Subcutaneous adipose tissue (tissue), 4 donors: ENCODE results near the gene LTBP2. TPM values are rescaled to one million over a fixed set of nuclear protein-coding genes. Genes with fewer than 3 reads are reported as not detected.

Source experiments
- total RNA-seq, 4 donors: library from RNA; depleted of rRNA; stranded (reverse); fragments of >200 nt; gene quantifications; one replicate each; pipeline ENCODE4 v1.1.0, GENCODE V29; 2016
- TF ChIP-seq, protein P1 (sequence below): fragments of 450-650 bp; IDR thresholded peaks from one replicate; pipeline ENCODE4 v1.5.1; 2016; ENCODE audit warnings: low read depth, mild to moderate bottlenecking, control low read depth, antibody characterized with exemption, moderate library complexity

LTBP2 gene
- total RNA-seq, 4 donors from 2014 or later = 39.6 to 109 (median 64.3) TPM

DNA sequence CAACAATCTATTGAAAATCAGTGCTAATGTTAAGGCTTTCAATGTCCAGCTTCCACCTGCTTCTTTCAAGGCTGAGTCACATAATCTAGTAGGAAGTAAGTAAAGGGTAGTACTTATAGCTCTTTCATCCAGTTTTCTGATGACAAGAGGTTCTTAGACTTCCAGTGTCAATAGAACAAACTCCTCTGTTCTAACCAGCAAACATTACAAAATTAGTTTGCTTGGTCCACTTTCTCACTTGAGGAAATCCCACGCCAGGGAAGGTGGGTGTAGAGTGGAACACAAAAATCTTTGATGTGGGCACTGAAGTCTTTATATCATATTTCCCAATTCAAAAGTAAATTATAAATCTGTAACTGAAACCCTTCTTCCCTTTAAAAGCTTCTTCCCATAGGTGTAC, 121.6 kb downstream of the LTBP2 start:
- TF ChIP-seq, protein P1, sequence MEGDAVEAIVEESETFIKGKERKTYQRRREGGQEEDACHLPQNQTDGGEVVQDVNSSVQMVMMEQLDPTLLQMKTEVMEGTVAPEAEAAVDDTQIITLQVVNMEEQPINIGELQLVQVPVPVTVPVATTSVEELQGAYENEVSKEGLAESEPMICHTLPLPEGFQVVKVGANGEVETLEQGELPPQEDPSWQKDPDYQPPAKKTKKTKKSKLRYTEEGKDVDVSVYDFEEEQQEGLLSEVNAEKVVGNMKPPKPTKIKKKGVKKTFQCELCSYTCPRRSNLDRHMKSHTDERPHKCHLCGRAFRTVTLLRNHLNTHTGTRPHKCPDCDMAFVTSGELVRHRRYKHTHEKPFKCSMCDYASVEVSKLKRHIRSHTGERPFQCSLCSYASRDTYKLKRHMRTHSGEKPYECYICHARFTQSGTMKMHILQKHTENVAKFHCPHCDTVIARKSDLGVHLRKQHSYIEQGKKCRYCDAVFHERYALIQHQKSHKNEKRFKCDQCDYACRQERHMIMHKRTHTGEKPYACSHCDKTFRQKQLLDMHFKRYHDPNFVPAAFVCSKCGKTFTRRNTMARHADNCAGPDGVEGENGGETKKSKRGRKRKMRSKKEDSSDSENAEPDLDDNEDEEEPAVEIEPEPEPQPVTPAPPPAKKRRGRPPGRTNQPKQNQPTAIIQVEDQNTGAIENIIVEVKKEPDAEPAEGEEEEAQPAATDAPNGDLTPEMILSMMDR = no peak

DNA sequence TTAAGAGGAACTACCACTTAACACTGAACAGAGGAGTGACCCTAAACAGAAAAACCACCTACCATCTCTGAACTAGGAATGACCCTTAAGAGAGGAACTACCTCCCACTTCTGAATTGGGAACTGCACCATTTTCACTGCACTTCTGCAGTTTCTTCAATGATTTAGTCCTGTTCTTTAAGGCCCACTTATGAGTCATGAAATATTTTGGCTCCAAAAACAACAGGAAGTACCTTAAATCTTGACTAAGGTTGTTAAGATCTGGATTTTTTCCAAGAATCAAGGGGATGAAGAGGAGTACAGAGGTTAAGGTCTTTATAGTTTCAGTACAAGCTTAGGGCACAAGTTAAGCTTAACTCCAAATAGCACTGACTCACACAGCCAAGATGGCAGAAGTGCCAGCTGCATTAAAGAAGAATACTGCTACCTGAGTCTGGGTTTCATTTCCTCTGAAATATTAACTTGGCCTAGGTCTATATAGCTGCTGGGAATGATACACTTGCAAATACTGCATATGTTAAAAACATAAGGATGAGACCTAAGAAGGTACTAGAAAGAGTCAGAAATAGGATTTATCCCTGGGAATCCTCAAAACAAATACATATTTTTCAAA, 123.1 kb downstream of the LTBP2 start:
- TF ChIP-seq, protein P1 = no peak

DNA sequence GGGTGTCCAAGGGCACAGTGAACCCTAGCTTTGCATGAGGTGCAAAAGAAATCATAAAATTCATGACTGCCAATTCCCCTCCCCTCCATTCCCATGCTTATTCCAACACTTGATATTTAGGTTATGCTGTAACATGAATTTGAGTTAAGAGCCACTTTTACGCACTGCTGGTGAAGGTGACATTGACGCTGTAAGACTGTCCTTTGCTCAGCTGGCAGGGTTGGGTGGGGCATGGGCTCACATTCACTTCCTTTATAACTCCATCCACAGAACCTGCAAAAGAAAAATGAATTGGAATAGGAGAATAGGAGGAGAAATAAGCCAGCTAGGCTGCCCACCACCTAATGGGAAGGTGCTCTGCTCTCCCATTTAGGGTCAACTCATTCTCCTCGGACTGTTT, 125.9 kb downstream of the LTBP2 start:
- TF ChIP-seq, protein P1 = no peak

DNA sequence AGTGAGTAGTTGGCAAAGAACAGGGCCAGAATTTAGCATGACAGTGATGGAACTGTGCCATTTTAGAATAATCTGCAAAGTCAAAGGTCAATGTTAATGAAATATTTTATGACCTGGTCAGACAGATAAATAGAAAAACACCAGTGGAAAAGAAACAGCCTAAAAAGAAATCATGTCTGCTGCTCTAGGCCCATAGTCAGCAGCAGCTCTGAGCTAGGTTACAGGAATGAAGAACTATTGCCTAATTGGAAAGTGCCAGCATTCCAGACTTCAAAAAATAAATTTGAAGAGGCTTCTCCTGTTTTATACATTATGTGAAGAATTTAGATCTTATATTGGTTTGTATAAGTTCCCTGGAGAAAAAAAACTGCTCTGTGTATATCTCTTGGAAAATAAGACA, 128.7 kb downstream of the LTBP2 start:
- TF ChIP-seq, protein P1 = no peak

DNA sequence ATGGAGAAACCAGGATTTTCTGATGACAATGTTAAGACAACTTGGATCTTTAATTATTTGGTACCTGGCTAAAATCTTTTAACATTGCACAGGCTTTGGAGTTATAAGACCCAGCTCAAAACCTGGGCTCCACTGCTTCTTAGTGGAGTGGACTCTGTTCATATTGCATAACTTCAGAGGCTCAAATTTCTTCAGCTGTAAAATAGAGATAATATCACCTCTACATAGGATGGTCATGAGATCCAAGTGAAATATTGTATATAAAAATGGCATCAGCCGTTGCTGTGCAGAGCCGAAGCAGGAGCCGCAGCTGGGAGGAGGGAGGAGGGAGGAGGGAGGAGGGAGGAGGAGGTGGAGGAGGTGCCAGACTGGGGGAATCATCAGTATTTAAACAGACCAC, 129.5 kb downstream of the LTBP2 start:
- TF ChIP-seq, protein P1 = no peak

DNA sequence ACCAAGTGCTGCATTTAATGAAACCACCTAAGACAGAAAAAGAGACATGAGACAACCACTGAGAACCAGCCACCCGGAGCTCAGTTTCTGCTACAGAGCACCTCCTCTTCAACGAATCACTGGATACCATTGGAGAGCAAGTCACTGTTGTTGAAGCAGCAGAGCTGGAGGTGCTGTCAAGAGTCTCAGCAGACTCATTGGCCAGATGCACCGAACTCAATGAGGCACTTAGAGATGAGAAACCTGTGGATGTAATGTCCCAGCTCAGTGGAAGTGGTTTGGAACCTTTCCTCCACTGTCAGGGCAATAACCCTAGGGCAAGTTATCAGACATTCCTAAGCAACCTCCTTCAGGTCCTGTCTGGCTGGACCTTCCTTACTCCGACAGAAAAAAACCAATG, 132.0 kb downstream of the LTBP2 start:
- TF ChIP-seq, protein P1 = no peak

DNA sequence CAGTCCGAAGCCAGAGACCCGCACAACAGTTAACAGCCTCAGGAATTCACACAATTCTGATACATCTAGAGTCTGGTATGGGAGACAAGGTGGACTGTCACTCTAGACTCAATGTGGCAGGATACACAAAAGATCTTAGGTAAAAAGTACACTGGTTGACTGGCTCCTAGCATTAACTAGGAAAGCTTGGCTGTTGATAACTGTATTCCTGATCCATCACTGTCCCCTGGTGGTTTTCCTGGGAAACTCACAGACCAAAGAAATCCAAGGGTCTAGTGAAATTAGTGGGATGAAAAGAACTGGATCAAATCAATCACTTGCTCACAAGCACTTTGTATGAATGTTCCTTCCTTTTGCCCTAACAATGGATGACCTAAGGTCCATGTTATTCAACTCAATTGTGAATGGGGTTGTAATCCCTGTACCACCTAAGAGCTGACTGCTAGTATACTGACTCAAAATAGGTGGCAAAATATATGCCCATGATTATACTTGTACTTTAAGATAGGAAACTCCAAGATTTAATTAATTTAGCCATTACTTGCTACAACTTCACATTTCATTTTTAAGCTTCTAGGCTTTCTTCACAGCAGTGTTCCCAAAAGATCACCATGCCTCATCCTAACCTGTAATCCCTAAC, 132.9 kb downstream of the LTBP2 start:
- TF ChIP-seq, protein P1 = no peak
